ENCODE data around the gene DDOST. TPM values are rescaled to one million over a fixed set of nuclear protein-coding genes. Genes with fewer than 3 reads are reported as not detected.

DDOST gene
- total and polyA plus RNA-seq, 8 donors, result 189 to 246 (median 202) TPM

DNA sequence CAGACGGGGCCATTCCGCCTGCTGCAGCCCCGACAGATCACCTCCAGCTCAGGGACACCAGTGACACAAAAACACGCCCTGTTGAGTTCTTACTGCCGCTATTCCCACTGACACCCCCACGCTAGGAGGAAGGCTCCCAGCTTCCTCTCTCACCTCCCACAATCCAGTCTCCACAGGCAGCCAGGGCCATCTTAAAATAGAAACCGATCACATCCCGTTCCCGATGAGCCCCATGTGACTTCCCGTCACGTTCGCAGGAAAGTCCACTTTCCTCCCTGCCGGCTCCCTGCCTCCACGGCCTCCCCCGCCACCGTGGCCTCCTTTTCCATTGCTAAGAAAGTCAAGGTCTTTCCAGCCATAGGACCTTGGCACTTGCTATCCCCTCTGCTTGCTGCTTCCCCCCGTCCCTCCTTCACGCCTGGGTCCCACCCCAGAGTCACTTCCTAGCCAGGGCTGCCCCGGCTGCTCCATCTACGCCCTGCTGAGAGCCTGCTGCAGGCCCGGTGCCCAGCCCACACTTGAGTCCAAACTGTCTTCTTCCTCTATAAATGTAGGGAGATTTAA, 24.0 kb upstream of the DDOST start:
- TF ChIP-seq, protein P1, sequence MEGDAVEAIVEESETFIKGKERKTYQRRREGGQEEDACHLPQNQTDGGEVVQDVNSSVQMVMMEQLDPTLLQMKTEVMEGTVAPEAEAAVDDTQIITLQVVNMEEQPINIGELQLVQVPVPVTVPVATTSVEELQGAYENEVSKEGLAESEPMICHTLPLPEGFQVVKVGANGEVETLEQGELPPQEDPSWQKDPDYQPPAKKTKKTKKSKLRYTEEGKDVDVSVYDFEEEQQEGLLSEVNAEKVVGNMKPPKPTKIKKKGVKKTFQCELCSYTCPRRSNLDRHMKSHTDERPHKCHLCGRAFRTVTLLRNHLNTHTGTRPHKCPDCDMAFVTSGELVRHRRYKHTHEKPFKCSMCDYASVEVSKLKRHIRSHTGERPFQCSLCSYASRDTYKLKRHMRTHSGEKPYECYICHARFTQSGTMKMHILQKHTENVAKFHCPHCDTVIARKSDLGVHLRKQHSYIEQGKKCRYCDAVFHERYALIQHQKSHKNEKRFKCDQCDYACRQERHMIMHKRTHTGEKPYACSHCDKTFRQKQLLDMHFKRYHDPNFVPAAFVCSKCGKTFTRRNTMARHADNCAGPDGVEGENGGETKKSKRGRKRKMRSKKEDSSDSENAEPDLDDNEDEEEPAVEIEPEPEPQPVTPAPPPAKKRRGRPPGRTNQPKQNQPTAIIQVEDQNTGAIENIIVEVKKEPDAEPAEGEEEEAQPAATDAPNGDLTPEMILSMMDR (IDR thresholded peaks at IDR 0.05), result no peak
- no peaks in the 10 kb centered on the region for H3K27me3 ChIP-seq
- H3K9me3 ChIP-seq, result no peaks in the 10 kb centered on the region
- ATAC-seq (peak; percentile 31), DNase-seq (peak in 1 of 4 donors; percentile 40)
- peaks cover 0 to 6% of the 10 kb centered on the region in 2 donors for H3K4me1 ChIP-seq
- no peaks in the 10 kb centered on the region for H3K36me3 ChIP-seq
- intact Hi-C loops (cut with DNase I), result no loop called here
- peak overlapping the region in 1 of 2 donors; percentile 39 for H3K4me3 ChIP-seq
- peak overlapping the region; percentile 75 to 80 for H3K27ac ChIP-seq

DNA sequence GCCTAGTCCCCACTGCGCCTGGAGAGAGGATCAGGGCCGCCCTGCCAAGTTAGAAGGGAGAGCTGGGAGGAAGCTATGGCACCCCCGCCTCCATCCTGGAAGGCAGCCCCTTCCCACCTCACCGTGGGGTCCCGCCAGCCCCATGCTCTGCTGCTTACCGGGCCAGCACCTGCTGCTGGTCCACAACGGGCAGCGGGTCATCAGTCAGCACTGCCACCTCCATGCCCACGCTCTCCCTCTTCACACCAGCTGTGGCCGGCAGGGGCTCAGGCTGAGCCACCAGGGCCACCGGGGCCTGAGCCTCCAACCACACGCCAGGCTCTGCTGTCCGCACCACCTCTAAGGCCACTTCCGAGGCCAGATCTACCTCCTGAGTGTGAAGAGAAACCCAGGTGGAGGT, 23.5 kb upstream of the DDOST start:
- ATAC-seq (no peak), DNase-seq (no peak)
- TF ChIP-seq, protein P1 (IDR thresholded peaks at IDR 0.05), result no peak
- intact Hi-C loops (cut with DNase I), result no loop called here
- Histone ChIP-seq H3K36me3 (no peaks in the 10 kb centered on the region), H3K27me3 (no peaks in the 10 kb centered on the region), H3K27ac (peak overlapping the region; percentile 75 to 80), H3K4me1 (peaks cover 0 to 6% of the 10 kb centered on the region in 2 donors), H3K4me3 (peak overlapping the region in 1 of 2 donors; percentile 39), H3K9me3 (no peaks in the 10 kb centered on the region)

- Histone ChIP-seq H3K36me3 (no peaks in the 10 kb centered on the region), H3K4me3 (peak overlapping the region in 1 of 2 donors; percentile 39), H3K27ac (peak overlapping the region; percentile 75 to 80), H3K9me3 (no peaks in the 10 kb centered on the region), H3K27me3 (no peaks in the 10 kb centered on the region), H3K4me1 (peaks cover 0 to 6% of the 10 kb centered on the region in 2 donors)
- TF ChIP-seq, protein P1 (IDR thresholded peaks at IDR 0.05), result no peak
- intact Hi-C loops (cut with DNase I), result no loop called here
- ATAC-seq (no peak), DNase-seq (no peak)
These were observed 23.0 kb upstream of the DDOST start for GRCh38 chr1:20684050-20684620.

DNA sequence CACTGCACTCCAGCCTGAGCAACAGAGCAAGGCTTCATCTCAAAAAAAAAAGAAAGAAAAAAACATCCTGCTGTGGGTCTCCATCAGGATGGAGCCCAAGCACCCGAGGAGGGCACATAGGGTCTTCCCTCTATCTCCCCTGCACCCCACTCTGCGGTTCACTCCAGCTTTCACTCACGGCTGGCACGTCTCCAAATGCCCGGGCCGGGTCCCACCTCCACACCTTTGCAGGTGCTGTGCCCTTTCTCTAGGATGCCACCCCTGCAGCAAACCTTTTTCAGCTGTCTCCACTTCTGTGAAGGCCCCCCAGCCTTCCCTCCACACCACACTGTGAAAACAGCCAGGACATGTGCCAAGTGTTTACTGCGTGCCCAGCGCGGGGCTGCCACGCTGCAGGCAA, 22.4 kb upstream of the DDOST start:
- Histone ChIP-seq H3K4me3 (peak overlapping the region in 1 of 2 donors; percentile 39), H3K4me1 (peaks cover 0 to 6% of the 10 kb centered on the region in 2 donors), H3K27ac (peak overlapping the region in 1 of 2 donors; percentile 80), H3K27me3 (no peaks in the 10 kb centered on the region), H3K36me3 (no peaks in the 10 kb centered on the region), H3K9me3 (no peaks in the 10 kb centered on the region)
- no peak for ATAC-seq
- TF ChIP-seq, protein P1 (IDR thresholded peaks at IDR 0.05), result no peak
- intact Hi-C loops (cut with DNase I), result no loop called here
- DNase-seq, result no peak

GRCh38 chr1:20682571-20683236, 21.5 kb upstream of the DDOST start:
- H3K27ac ChIP-seq, result no peak overlapping the region
- no peaks in the 10 kb centered on the region for H3K9me3 ChIP-seq
- TF ChIP-seq, protein P1 (IDR thresholded peaks at IDR 0.05), result no peak
- no peaks in the 10 kb centered on the region for H3K27me3 ChIP-seq
- no peak overlapping the region for H3K4me3 ChIP-seq
- no peaks in the 10 kb centered on the region for H3K36me3 ChIP-seq
- no peak for ATAC-seq
- DNase-seq, result no peak
- intact Hi-C loops (cut with DNase I), result no loop called here
- H3K4me1 ChIP-seq, result peaks cover 0 to 6% of the 10 kb centered on the region in 2 donors
